ENCODE results near the gene VEZF1. TPM values are rescaled to one million over a fixed set of nuclear protein-coding genes. Genes with fewer than 3 reads are reported as not detected.

VEZF1 gene, protein sequence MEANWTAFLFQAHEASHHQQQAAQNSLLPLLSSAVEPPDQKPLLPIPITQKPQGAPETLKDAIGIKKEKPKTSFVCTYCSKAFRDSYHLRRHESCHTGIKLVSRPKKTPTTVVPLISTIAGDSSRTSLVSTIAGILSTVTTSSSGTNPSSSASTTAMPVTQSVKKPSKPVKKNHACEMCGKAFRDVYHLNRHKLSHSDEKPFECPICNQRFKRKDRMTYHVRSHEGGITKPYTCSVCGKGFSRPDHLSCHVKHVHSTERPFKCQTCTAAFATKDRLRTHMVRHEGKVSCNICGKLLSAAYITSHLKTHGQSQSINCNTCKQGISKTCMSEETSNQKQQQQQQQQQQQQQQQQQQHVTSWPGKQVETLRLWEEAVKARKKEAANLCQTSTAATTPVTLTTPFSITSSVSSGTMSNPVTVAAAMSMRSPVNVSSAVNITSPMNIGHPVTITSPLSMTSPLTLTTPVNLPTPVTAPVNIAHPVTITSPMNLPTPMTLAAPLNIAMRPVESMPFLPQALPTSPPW
- 40.3 and 42.1 TPM in 2 replicates for total RNA-seq (2012; rRNA removed)
- 21.1 and 22.4 TPM in 2 replicates for polyA plus RNA-seq (2012; rRNA removed)
- polyA plus RNA-seq (2012; cell fraction: cytosol; rRNA removed), result 7.6 and 9.8 TPM in 2 replicates
- 11.5 and 37.6 TPM in 2 replicates for polyA plus RNA-seq (2012; cell fraction: nucleus; rRNA removed; ENCODE audit: low replicate concordance)
- Bru-seq, nascent RNA, result percentile 91 among the genes with signal in this experiment
- percentile 80 among the genes with signal in this experiment for BruChase-seq, experiment 1, labeled RNA remaining after a 6-hour chase
- percentile 90 among the genes with signal in this experiment for BruChase-seq, experiment 2, labeled RNA remaining after a 2-hour chase
- long read RNA-seq, transcript VEZF1-202 (6 exons, 2,321 nt), result major isoform, 20 of 38 reads
- long read RNA-seq, partial matches to known transcripts, result 0 of 38 reads
- long read RNA-seq, other reads (novel, unspliced or antisense), result 18 of 38 reads

DNA sequence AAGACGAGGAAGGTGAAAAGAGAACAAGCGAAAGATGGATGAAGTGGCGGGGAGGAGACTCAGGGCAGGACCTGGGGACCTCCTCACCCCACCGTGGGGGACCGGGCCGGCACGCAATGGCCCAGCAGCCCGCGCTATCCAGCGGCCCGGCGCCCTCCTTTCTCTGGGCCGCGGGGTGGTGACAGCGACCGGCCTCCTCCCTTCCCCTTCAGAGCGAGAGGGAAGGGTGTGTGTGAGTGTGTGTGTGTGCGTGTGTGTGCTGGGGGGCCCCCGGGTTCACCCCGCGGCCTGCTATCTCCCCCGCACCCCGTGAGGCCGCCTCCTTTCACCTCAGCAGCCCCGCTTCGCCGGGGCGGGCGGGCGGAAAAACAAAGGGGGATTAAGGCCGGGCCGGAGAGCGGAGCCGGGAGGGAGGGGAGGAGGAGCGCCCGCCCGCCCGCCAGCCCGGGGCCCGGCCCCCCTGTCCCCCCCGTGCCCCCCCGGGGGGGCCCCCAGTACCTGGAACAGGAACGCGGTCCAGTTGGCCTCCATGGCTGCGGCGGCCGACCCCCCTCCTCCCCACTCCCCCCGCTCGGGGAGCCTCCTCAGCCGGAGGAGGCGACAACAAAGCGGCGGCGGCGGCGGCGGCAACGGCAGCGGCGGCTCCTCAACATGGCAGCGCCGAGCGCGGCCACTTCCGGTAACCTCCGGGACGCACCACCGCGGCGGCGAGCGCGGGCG, at the start of gene VEZF1:
TSS of gene VEZF1 (minus strand) at position 674 of the 720 bp plus-strand sequence. CDS start at position 531, 143 bp downstream.
- H3K9me1 ChIP-seq (ENCODE audit: insufficient read depth, low read length), result peaks cover 3% of the 10 kb centered on the region
- no TSS peak for BruUV-seq (replicated peaks)
- peaks cover 23% of the 10 kb centered on the region for H3K4me1 ChIP-seq (ENCODE audit: control insufficient read depth, insufficient read depth, low read length)
- intact Hi-C loops (cut with micrococcal nuclease) (loop anchor here (1.0 to 2.0 kb wide), 4 partner anchors 39 to 129 kb away; no protein-coding TSS in a partner anchor), dilution Hi-C loops (cut with HindIII; ENCODE audit: low sequenced_read_pairs, unreplicated experiment) (loop anchor here (25.0 kb wide), 1 partner anchor 125 kb away; the partner anchor contains the start of gene MRPS23), in situ Hi-C loops (cut with MboI; ENCODE audit: low sequenced_read_pairs) (no loop called here)
- H4K5ac ChIP-seq (ENCODE audit: low read depth, low read length), result peak within 1 kb of the TSS; percentile 94
- peak within 1 kb of the TSS; percentile 89 for H3K4me2 ChIP-seq (ENCODE audit: low read depth, low read length)
- H4K20me1 ChIP-seq (ENCODE audit: insufficient read depth, low read length), result peaks cover 32% of the 10 kb centered on the region
- H3K14ac ChIP-seq (replicated peaks; ENCODE audit: low read depth, low read length), result peak within 1 kb of the TSS; percentile 98
- peak within 1 kb of the TSS; percentile 99 for H3K23ac ChIP-seq (ENCODE audit: low read depth, low read length)
- POLR2A ChIA-PET (ENCODE audit: unreplicated experiment), result interaction anchor here (1.0 to 1.3 kb wide), 2 partner anchors 12 to 151 kb away, joined by 3 read pairs; no protein-coding TSS in a partner anchor
- H2BK5ac ChIP-seq (ENCODE audit: low read depth, low read length, poor library complexity, severe bottlenecking), result peak within 1 kb of the TSS; percentile 90
- H2AK9ac ChIP-seq (replicated peaks; ENCODE audit: low read depth, low read length, poor library complexity), result peak within 1 kb of the TSS; percentile 98
- H3K56ac ChIP-seq (ENCODE audit: extremely low read depth, insufficient read depth, low read length), result peak within 1 kb of the TSS; percentile 92
- no peaks in the 10 kb centered on the region for H3K27me3 ChIP-seq (ENCODE audit: control insufficient read depth, insufficient read depth, low read length)
- peak; percentile 60 for ATAC-seq (ENCODE audit: low read depth)
- H3K18ac ChIP-seq (ENCODE audit: low read depth, low read length), result peak within 1 kb of the TSS; percentile 94
- H4K8ac ChIP-seq (ENCODE audit: low read depth in 2 of 2, low read length in 2 of 2), result peak within 1 kb of the TSS; percentile 93 to 94
- H4K91ac ChIP-seq (ENCODE audit: insufficient read depth, low read depth, low read length), result peak within 1 kb of the TSS; percentile 97
- H3K4ac ChIP-seq (ENCODE audit: low read depth, low read length), result peak within 1 kb of the TSS; percentile 97
- H2BK120ac ChIP-seq (ENCODE audit: low read depth, low read length), result peak within 1 kb of the TSS; percentile 85
- TF ChIP-seq BHLHE40 (IDR thresholded peaks at IDR 0.05; ENCODE audit: low read depth, low read length) (peak; percentile 39; the same call in 1 of the 2 replicates), CHD1 (IDR thresholded peaks at IDR 0.05; ENCODE audit: low read depth, low read length) (no peak), NFE2L2 (IDR thresholded peaks at IDR 0.05; ENCODE audit: low read depth, low read length) (no peak), RAD21 (IDR thresholded peaks at IDR 0.05; ENCODE audit: low read length) (no peak), CEBPB (IDR thresholded peaks at IDR 0.05; ENCODE audit: low read depth, low read length) (no peak), POLR2A (IDR thresholded peaks at IDR 0.05; ENCODE audit: low read depth, low read length) (no peak; the same call in none of the 2 replicates), MXI1 (IDR thresholded peaks at IDR 0.05; ENCODE audit: borderline replicate concordance, low read depth, low read length) (no peak), MAZ (IDR thresholded peaks at IDR 0.05; ENCODE audit: borderline replicate concordance, low read depth, low read length) (peak; percentile 45; the same call in 1 of the 2 replicates), FOS (IDR thresholded peaks at IDR 0.05; ENCODE audit: low read depth, low read length) (no peak)
- peak within 1 kb of the TSS; percentile 99 for H3K4me3 ChIP-seq (ENCODE audit: insufficient read depth, low read depth, low read length)
- peak within 1 kb of the TSS; percentile 92 for H2AK5ac ChIP-seq (ENCODE audit: low read depth, low read length)
- peak within 1 kb of the TSS; percentile 97 for H3K9ac ChIP-seq (ENCODE audit: low read depth, low read length)
- CTCF ChIA-PET, result interaction anchor here (1.0 to 1.3 kb wide), 2 partner anchors 12 to 129 kb away, joined by 3 to 5 read pairs; no protein-coding TSS in a partner anchor
- peaks cover 12 to 66% of the 10 kb centered on the region in 2 experiments; a peak in 3 of 4 replicates for H3K79me1 ChIP-seq (ENCODE audit: low read depth in 1 of 2, low read length in 2 of 2)
- no peaks in the 10 kb centered on the region for H3K9me3 ChIP-seq (ENCODE audit: control insufficient read depth, insufficient read depth, low read length)
- 1% methylated on average over 18 of the region's 74 CpGs; no CpG with 5 or more reads in 1 of the 2 experiments for WGBS, 2 experiments (ENCODE audit: extremely low coverage in 2 of 2, insufficient read length in 1 of 2)
- H2BK20ac ChIP-seq (ENCODE audit: low read depth, low read length), result peak within 1 kb of the TSS; percentile 35; the same call in 1 of the 2 replicates
- H3K27ac ChIP-seq (ENCODE audit: insufficient read depth, low read length), result peak within 1 kb of the TSS; percentile 90
- H2AFZ ChIP-seq (replicated peaks; ENCODE audit: low read length, poor library complexity), result peak within 1 kb of the TSS; percentile 94
- H2BK15ac ChIP-seq (ENCODE audit: low read depth, low read length), result peak within 1 kb of the TSS; percentile 35; the same call in 1 of the 3 replicates
- peak; percentile 44 for DNase-seq
- peaks cover 4% of the 10 kb centered on the region for H3K36me3 ChIP-seq (ENCODE audit: control insufficient read depth, insufficient read depth, low read length)
